NOMO-1 treated with dmso at 0.1 percent for 144 hours (cell line): ENCODE results near the gene ATP9A.
"Not testable (repeated sequence)": the region's sequence is repeated elsewhere in the genome, so short reads cannot be mapped to it uniquely, and the experiment has no call there.

Experiments
- DNase-seq: peaks from one replicate; lab custom pipeline; 2025; ENCODE audit not compliant: unreplicated experiment; lab: John Stamatoyannopoulos, UW

The ATP9A gene, protein sequence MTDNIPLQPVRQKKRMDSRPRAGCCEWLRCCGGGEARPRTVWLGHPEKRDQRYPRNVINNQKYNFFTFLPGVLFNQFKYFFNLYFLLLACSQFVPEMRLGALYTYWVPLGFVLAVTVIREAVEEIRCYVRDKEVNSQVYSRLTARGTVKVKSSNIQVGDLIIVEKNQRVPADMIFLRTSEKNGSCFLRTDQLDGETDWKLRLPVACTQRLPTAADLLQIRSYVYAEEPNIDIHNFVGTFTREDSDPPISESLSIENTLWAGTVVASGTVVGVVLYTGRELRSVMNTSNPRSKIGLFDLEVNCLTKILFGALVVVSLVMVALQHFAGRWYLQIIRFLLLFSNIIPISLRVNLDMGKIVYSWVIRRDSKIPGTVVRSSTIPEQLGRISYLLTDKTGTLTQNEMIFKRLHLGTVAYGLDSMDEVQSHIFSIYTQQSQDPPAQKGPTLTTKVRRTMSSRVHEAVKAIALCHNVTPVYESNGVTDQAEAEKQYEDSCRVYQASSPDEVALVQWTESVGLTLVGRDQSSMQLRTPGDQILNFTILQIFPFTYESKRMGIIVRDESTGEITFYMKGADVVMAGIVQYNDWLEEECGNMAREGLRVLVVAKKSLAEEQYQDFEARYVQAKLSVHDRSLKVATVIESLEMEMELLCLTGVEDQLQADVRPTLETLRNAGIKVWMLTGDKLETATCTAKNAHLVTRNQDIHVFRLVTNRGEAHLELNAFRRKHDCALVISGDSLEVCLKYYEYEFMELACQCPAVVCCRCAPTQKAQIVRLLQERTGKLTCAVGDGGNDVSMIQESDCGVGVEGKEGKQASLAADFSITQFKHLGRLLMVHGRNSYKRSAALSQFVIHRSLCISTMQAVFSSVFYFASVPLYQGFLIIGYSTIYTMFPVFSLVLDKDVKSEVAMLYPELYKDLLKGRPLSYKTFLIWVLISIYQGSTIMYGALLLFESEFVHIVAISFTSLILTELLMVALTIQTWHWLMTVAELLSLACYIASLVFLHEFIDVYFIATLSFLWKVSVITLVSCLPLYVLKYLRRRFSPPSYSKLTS

DNA sequence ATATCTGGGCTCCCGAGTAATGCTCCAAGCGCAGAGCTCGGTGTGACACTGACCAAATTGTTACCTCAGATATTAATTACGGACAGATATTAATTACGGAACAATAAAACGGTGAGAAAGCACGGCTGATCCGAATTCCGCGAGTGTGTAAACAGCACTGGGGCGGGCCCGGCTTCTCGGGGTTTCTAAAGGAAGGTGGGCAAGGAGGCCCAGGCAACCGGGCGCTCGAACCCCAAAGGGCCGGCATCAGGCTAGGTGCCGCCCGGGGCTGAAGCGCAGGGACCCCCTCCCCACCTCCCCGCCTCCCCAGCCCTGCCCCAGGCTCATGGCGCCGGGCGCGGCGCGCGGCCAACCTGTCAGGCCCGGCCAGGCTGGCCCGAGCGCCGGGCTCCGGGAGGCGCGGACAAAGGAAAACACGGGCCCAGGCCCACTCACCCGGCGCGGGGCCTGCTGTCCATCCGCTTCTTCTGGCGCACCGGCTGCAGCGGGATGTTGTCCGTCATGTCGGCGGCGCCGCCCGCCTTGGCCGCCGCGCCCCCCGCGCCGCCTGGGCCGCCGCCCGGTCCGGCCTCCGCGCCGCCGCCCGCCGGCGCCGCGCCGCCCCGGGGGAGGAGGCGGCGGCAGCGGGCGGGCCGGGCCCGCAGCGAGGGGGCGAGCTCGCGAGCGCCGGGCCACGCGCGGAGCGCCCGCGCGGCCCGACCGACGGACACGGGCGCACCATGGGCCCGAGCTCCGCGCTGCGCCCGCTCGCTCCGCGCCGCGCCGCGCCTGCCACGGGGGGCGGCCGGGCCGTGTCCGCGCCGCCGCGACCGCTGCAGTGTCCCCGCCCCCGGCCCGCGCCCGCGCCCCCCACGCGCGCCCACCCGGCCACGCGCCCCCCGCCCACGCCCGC lies at the start of gene ATP9A:
TSS of gene ATP9A (minus strand) at position 524 of the 892 bp plus-strand sequence. CDS start at position 503, 21 bp downstream.
- DNase-seq, result no peak

GRCh38 chr20:51816856-51817255 lies 48.7 kb upstream of the ATP9A start:
- DNase-seq, result not testable (repeated sequence)

- no peak for DNase-seq
These were observed 47.3 kb upstream of the ATP9A start for GRCh38 chr20:51815383-51816076.

DNA sequence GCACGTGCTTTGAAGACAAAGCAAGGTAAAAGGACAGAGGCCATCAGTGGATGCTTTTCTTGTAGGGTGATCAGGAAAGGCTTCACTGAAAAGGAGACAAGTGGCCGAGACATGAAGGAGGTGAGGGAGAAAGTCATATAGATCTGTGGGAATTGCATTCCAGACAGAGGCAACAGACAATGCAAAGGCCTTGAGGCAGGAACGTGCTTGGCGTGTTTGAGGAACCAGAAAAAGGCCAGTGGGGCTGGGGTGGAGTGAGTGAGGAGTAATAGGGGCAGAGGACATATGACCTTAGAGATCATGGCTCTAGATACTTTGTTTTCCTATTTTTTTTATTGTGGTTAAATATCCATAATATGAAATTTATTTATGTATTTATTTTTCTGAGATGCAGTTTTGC lies 44.7 kb upstream of the ATP9A start:
- DNase-seq, result no peak

DNA sequence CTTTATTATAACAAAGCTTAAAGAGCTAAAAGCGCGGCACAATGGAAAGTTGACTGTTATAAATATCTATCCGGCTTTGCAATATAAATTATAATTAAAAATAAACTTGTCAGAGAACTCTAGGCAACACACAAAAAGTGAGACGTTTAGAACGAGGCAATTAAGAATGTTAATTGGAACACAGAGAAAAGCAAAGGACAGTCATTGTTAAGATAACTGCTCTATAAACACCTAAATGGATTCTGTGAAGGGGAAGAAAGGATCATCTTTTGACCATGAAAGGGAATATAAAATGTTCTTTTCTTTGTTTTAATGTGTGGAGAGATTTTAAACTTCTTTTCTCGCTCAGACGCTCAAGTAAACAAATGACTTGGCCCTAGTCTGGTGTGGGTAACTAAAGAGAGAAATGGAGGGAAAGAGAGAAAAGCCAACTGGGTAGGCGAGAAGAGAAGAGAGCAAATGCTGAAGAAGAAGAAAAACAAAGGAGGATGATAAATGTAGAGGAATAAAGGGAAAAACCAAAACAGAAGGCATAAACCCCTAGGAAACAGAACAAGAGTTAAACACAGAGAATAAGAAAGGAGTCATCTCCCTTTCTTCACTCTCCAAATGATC lies 43.4 kb upstream of the ATP9A start:
- no peak for DNase-seq

GRCh38 chr20:51811042-51811355 lies 42.8 kb upstream of the ATP9A start:
- DNase-seq, result no peak

GRCh38 chr20:51810155-51811041 lies 42.2 kb upstream of the ATP9A start:
- no peak for DNase-seq

- DNase-seq, result no peak
These were observed 39.6 kb upstream of the ATP9A start for GRCh38 chr20:51807720-51808250.

DNA sequence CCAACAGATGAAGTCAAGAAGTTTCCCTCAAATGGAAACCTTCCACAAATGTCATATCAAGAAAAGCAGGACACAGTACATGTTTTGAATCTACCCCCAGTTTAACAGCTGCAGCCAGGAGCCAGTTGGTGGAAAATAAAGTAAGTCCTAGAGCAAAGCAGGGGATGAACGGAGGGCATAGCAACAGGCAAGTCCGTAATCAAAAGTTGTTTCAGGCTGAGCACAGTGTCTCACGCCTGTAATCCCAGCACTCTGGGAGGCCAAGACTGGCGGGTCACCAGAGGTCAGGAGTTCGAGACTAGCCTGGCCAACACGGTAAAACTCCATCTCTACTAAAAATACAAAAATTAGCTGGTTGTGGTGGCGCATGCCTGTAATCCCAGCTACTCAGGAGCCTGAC lies 36.6 kb upstream of the ATP9A start:
- no peak for DNase-seq

- no peak for DNase-seq
These were observed 35.1 kb upstream of the ATP9A start for GRCh38 chr20:51803148-51803854.

- no peak for DNase-seq
These were observed 34.1 kb upstream of the ATP9A start, which contains the start of gene SALL4 for GRCh38 chr20:51802170-51802751. Gene SALL4, minus strand, starts transcription at chr20:51802521. Its CDS starts 113 bp downstream, at chr20:51802408.

DNA sequence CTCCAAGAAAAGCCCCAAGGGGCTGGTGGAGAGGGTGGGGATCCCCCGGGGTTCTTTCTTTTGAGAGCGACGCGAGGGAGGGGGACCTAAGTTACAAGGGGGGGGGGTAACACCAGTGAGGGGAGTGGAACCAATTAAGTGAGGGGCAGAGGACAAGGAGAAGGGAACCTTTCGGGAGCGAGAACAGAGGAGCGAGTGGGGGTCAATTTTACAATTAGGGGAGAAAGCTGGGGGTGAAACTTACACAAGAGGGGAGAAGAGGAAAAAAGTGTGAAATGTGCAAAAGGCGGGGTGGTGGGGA lies 33.6 kb upstream of the ATP9A start:
- DNase-seq, result no peak

GRCh38 chr20:51801122-51801822 lies 33.1 kb upstream of the ATP9A start:
- DNase-seq, result peak; percentile 49

DNA sequence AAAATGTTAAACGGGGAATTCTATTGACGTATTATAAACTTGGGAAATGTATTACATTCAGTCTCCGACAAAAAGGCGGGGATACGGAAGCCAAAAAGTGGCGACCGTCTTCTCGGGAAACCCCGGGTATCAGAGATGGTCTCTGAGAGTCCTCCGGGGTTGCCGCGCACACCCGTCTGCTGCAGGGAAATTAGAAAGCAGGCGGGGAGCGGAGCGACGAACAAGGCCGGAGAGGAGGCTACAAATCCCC lies 32.6 kb upstream of the ATP9A start:
- no peak for DNase-seq

DNA sequence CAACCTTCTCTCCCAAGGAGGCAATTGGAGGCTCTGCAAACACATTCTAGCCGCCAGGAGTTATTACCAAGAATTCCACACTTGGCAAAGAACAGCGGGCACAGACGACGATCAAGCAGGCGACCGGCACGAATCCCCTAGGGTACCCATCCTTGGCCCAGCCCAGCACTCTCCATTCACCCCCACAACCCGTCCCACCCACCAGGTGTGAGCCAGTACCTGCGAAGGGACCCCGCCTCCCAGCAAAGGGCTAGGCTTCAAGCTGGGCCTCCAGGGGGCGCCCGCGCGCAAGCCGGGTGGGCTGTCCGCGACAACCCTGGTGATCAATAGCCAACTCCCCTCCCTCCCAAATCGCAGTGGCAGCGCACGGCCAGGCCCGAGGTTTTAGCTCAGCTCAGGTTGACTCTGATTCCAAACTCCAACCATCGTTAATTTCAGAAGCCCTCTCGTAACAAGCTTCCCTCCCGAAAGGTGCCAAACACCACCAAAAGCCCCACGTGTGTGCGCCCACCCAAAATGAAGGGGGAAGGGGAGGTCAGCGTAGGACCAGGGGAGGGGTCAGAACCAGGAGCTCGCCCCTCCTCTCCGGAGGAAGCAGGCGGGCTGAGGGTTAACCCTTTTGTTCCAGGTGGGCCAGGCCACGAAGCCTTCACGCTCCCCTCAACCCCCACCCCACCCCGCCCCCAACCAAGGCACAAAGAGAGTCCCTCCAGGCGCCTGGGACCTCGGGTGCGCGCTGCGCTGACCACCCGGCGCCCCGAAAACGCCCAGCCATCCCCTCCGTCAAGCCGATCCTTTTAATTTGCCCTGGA lies 32.1 kb upstream of the ATP9A start:
- DNase-seq, result peak; percentile 14

DNA sequence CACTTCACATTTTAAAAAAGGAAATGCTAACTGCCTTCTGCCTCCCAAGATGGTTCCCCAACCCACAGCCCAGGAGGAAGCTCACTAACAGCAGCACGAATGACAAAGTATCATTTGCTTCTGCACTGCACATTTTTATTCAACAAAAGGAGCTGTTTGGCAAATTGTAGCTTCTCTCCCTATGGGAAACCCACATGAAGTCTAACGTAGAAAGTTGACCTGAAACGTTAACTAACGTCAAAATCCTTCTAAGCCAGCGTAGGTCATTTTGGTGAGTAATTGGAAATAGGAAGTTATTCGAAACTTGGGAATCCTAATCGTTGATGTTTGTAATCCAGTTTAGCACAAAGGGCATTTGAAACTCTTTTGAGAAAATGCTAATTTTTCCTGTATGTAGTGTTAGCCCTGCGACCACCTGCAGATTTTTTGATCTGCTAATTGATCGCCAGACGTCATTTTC lies 31.2 kb upstream of the ATP9A start:
- peak; percentile 4 for DNase-seq
